ENCODE results near the gene ILF3.

Gene ILF3

GRCh38 chr19:10737722-10738121 lies 83.6 kb downstream of the ILF3 start:
- no peaks in the 10 kb centered on the region for H3K9me3 ChIP-seq (ENCODE audit: control insufficient read depth, insufficient read depth, low read length)
- no peak overlapping the region for H3K4me3 ChIP-seq (ENCODE audit: low read length)
- peak overlapping the region; percentile 63 for H3K27ac ChIP-seq (ENCODE audit: low read depth, low read length)
- TF ChIP-seq, protein P1, sequence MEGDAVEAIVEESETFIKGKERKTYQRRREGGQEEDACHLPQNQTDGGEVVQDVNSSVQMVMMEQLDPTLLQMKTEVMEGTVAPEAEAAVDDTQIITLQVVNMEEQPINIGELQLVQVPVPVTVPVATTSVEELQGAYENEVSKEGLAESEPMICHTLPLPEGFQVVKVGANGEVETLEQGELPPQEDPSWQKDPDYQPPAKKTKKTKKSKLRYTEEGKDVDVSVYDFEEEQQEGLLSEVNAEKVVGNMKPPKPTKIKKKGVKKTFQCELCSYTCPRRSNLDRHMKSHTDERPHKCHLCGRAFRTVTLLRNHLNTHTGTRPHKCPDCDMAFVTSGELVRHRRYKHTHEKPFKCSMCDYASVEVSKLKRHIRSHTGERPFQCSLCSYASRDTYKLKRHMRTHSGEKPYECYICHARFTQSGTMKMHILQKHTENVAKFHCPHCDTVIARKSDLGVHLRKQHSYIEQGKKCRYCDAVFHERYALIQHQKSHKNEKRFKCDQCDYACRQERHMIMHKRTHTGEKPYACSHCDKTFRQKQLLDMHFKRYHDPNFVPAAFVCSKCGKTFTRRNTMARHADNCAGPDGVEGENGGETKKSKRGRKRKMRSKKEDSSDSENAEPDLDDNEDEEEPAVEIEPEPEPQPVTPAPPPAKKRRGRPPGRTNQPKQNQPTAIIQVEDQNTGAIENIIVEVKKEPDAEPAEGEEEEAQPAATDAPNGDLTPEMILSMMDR (IDR thresholded peaks at IDR 0.05; ENCODE audit: low read depth, low read length, poor library complexity, severe bottlenecking), result no peak
- TF ChIP-seq EZH2phosphoT487 (IDR thresholded peaks at IDR 0.05; ENCODE audit: borderline replicate concordance, low read length), result no peak
- no peaks in the 10 kb centered on the region for H3K9me2 ChIP-seq (replicated peaks; ENCODE audit: control insufficient read depth, low read length)
- no peak overlapping the region for H3K4me2 ChIP-seq (ENCODE audit: low read length)
- peaks cover 54% of the 10 kb centered on the region for H3K4me1 ChIP-seq (ENCODE audit: control insufficient read depth, low read length)
- peaks cover 5% of the 10 kb centered on the region; the same call in 1 of the 2 replicates for H3F3A ChIP-seq (ENCODE audit: control insufficient read depth, insufficient read depth)
- no peaks in the 10 kb centered on the region for H3K27me3 ChIP-seq (ENCODE audit: control insufficient read depth, low read length)
- H3K79me2 ChIP-seq (ENCODE audit: control insufficient read depth, low read length), result peaks cover 95% of the 10 kb centered on the region
- peaks cover 12% of the 10 kb centered on the region for H4K20me1 ChIP-seq (ENCODE audit: control insufficient read depth, insufficient read depth, low read depth, low read length)
- H3K36me3 ChIP-seq (ENCODE audit: control insufficient read depth, low read length), result no peaks in the 10 kb centered on the region; the same call in 1 of the 2 replicates

DNA sequence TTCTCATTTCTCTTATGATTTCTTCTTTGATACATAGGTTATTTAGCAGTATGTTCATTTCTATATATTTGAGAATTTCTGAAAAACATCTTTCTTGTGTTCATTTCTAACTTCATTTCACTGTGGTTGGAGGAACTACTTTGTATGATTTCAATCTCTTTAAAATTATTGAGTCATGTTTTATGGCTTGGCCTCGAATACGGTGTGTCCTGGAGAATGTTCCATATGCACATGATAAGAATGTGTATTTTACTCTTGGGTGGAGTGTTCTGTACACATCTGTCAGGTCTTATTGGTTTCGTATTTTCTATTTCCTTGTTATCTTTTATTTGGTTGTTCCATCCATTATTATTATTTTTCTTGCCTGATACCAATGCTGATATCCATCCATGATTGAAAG lies 86.7 kb downstream of the ILF3 start:
- H3K9me2 ChIP-seq (replicated peaks; ENCODE audit: control insufficient read depth, low read length), result no peaks in the 10 kb centered on the region
- no peak for TF ChIP-seq EZH2phosphoT487 (IDR thresholded peaks at IDR 0.05; ENCODE audit: borderline replicate concordance, low read length)
- TF ChIP-seq, protein P1 (IDR thresholded peaks at IDR 0.05; ENCODE audit: low read depth, low read length, poor library complexity, severe bottlenecking), result no peak
- no peak overlapping the region for H3K4me2 ChIP-seq (ENCODE audit: low read length)
- peaks cover 93% of the 10 kb centered on the region for H3K79me2 ChIP-seq (ENCODE audit: control insufficient read depth, low read length)
- no peaks in the 10 kb centered on the region; the same call in 1 of the 2 replicates for H3K36me3 ChIP-seq (ENCODE audit: control insufficient read depth, low read length)
- no peaks in the 10 kb centered on the region for H3K27me3 ChIP-seq (ENCODE audit: control insufficient read depth, low read length)
- peaks cover 5% of the 10 kb centered on the region; the same call in 1 of the 2 replicates for H3F3A ChIP-seq (ENCODE audit: control insufficient read depth, insufficient read depth)
- no peak overlapping the region for H3K27ac ChIP-seq (ENCODE audit: low read depth, low read length)
- H3K9me3 ChIP-seq (ENCODE audit: control insufficient read depth, insufficient read depth, low read length), result no peaks in the 10 kb centered on the region
- H4K20me1 ChIP-seq (ENCODE audit: control insufficient read depth, insufficient read depth, low read depth, low read length), result peaks cover 17% of the 10 kb centered on the region
- no peak overlapping the region for H3K4me3 ChIP-seq (ENCODE audit: low read length)
- peaks cover 50% of the 10 kb centered on the region for H3K4me1 ChIP-seq (ENCODE audit: control insufficient read depth, low read length)
